HG03521 (cell line): ENCODE results near the gene IGF2BP1.
"Not testable (repeated sequence)": the region's sequence is repeated elsewhere in the genome, so short reads cannot be mapped to it uniquely, and the experiment has no call there.

ENCODE experiments used
- ATAC-seq: cut with Tn5 transposase; IDR thresholded peaks from one replicate; pipeline ENCODE4 v1.9.1; 2021; ENCODE audit warnings: mild to moderate bottlenecking, moderate library complexity; ENCODE audit not compliant: unreplicated experiment

IGF2BP1 gene

DNA sequence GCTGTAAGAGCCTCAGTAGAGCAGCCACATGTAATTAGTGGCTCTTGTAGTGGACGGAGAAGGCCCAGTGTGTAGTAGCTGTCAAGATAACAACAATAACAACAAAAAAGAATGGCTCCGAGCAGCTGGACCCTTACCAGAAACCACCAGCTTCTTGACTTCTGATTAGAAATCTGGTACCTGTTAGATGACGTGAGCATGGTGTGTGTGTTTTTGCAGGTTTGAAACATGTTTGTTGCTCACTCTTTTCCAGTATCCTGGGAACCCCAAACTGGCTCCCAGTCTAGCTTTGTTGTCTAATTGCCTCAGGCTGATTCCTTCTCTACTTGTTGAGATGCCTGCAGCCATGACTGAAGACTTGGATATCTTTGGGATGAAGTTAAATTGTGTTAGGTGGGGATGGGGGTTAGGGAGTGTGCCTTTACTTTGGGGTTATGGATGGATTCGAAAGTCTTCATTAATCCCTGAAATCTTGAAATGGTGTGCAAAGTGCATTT is 21.0 kb downstream of the IGF2BP1 start:
- no peak for ATAC-seq

DNA sequence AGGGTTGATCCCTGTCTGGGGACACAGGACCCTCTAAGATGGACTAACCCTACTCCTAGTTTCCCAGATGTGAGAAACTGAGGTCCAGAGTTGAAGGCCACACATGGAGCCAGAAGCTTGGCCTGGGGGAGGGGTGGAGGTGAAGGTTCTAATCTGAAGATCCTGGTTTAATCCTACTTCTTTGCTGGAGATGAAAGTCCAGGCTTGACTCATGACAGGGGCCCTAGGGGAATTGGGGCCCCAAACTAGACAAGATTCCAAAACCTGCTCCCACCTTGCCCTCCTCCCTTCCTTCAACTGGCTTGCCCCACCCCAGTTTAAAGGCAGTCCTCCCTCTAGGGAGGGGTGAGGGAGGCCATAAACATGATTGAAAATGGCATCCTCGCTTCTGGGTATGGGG is 21.6 kb downstream of the IGF2BP1 start:
- ATAC-seq, result no peak

- ATAC-seq, result no peak
Measured at GRCh38 chr17:49020609-49021008, 23.4 kb downstream of the IGF2BP1 start.

DNA sequence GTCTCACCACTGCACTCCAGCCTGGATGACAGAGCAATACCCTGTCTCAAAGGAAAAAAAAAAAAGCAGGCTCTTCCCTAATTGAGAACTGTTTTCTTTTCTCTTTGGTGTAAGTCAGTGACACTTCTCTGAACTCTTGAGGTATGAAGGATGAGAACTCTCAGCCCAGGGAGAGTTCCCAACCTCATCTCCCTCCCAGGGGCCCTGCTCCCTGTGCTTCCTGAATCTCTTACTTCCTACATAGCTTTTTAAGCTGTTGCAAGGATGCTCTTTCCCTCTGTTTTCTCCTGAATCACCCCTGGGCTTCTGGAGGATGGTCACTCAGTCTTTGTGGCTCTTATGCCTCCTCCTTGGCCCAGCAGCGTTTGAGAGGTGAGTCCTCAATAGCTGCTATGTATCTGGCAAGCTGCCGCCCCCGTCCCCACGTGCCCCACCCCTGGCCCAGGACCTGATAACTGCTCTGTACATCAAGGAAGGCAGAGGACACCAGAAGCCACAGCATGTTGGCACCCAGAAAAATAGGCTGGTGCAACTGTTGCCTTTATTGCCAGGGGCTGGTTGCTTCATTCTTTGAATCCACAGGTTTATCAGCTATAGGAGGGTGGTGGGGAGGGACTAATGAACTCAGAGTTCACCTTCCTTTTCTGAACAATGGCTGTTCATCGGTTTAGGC is 24.0 kb downstream of the IGF2BP1 start:
- no peak for ATAC-seq

DNA sequence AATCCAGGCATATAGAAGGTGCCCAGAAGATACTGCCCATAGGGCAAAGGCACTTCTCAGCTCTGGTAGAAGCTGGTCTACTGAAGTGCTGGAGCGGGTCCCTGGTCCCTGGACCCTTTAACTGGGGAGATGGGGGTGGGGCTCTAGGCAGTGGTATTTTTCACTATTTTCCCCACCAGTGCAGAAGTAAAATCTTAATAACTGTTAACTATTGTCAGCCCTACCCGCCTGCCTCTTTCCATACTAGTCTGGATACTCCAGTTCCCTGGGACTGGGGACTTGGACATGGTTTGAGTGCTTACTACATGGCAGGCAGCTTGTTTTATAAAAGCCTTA is 24.6 kb downstream of the IGF2BP1 start:
- ATAC-seq, result no peak

DNA sequence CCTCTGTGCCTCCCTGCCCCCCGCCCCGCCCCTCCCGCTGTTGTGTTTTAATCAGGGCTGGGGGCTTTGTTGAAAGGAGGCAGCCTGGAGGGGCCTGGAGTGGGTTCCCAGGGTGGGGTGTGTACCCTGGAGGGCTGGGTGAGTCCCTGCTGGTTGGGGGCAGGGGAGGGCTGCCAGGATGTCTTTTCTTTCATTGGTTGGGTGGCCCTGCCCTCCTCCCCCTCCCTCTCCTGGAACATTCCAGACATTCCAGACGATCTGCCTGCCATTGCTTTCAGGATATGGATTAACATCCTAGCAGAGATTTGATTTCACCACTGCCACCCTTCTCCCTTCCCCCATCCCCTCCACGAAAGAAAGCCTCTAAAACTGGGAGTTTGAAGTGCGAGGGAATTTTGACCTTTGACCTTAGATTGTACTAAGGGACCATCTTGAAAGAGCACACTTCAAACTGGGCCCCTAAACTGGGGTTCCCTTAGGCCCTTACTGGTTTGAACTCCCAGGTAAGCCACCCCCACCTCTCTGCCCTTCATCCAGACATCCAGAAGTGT is 25.3 kb downstream of the IGF2BP1 start:
- ATAC-seq, result no peak

DNA sequence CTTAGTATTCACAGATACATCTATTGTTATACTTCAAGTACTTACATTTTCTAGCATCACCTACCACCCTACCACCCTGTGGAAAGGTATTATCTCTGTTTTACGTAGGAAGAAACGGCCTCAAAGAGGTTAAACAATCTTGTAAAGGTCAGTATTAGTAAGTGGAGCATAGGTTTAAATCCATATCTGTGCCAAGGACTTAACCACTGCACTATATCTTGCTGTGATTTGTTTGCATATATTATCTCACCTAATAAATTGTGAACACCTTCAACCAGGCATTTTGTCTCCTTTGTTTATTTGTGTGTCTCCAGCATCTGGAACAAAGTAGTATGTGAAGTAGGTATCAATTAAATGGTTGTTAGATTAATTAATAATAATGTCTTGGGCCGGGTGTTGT is 27.3 kb downstream of the IGF2BP1 start:
- ATAC-seq, result no peak

GRCh38 chr17:49026447-49026846 is 29.3 kb downstream of the IGF2BP1 start:
- ATAC-seq, result not testable (repeated sequence)

- ATAC-seq, result no peak
Measured at GRCh38 chr17:49028271-49028670, 31.1 kb downstream of the IGF2BP1 start.

DNA sequence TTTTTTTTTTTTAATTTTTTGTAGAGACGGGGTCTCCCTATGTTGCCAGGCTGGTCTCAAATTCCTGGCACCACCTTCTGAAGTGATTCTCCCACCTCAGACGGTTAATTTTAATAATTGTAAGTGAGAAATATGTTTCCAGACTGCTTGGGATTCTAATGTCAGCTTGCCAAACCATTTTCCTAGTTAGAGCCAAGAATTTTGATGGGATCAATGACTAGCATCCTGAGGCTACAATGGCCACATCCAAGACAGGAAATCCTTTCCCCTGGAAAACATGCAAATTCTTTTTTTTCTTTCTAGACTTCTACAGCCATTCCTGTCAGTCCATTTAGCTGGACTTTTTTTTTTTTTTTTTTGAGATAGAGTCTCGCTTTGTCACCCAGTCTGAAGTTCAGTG is 32.6 kb downstream of the IGF2BP1 start:
- ATAC-seq, result no peak

GRCh38 chr17:49031965-49032928 is 35.1 kb downstream of the IGF2BP1 start:
- ATAC-seq, result no peak

DNA sequence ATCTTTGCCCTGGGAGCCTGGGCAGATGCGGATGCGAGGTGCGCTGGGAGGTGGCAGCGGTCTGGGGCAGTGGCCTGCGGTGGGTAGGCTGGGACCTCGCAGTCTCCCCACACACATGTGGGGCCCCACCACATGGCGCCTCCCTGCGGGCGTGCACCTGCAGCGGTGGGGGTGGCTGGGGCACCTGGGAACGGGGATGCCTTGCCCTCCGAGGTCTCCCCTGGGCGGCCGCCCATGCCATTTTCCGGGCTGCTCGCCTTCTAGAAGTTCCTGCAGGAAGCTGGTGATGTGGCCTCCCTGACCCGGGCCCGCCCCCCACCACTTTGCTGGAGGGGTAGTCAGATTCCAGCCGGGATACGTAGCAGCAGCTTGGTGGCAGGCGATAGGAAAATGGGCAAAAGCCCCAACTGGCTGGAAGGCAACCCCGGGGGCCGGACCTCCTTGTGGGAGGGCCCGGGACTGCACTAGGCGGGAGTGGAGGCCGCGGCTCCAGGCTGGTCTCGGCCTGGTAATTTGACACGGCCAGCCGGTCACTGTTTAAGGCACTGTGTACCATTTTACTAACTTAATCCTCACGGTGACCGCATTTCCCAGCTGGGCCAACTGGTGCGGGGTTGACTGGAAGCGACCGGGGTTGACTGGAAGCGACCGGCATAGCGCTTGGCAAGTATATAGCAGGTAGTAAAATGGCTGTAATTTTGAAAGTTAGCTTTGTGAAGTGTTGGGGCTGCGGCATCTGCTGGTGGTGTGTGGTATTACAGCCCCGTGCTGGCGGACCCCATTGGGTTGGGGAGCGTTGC is 38.5 kb downstream of the IGF2BP1 start:
- no peak for ATAC-seq

- ATAC-seq, result no peak
Measured at GRCh38 chr17:49036270-49036626, 39.1 kb downstream of the IGF2BP1 start.

- no peak for ATAC-seq
Measured at GRCh38 chr17:49038138-49038537, 41.0 kb downstream of the IGF2BP1 start.

DNA sequence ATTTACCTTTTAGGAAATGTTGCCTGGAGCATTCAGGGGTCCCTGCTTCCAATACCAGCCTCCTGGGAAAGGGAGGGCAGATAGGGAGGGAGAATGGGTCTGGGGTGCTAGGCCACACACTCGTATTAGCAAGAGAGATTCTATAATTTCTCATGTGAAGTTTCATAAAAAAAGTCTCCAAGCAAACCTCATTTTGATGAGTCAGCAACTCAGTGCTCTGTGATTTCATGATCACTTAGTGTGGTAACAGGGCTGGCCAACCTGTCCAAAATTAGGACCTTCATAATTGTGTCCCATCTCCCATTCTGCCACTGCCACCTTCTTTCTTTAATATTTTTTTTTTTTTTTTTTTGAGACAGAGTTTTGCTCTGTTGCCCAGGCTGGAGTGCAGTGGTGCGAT is 41.4 kb downstream of the IGF2BP1 start:
- no peak for ATAC-seq

DNA sequence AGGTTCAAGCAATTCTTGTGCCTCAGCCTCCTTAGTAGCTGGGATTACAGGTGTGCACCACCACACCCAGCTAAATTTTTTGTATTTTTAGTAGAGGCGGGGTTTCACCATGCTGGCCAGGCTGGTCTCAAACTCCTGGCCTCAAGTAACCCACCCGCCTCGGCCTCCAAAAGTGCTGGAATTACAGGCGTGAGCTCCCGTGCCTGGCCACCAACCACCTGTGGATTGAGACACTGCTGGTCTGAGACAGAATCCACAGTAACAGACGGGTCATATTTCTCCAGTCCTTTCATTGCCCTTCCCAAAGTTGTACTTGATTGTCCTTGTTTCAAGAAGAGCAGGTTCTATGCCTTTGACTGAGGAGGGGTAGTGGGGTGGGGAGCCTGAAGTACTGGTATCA is 42.3 kb downstream of the IGF2BP1 start:
- not testable (repeated sequence) for ATAC-seq

- ATAC-seq, result no peak
Measured at GRCh38 chr17:49041527-49041926, 44.3 kb downstream of the IGF2BP1 start.

GRCh38 chr17:49045376-49045775 is 48.2 kb downstream of the IGF2BP1 start:
- ATAC-seq, result no peak

GRCh38 chr17:49046912-49047311 is 49.7 kb downstream of the IGF2BP1 start:
- no peak for ATAC-seq

GRCh38 chr17:49049265-49049664 is 52.1 kb downstream of the IGF2BP1 start:
- no peak for ATAC-seq

DNA sequence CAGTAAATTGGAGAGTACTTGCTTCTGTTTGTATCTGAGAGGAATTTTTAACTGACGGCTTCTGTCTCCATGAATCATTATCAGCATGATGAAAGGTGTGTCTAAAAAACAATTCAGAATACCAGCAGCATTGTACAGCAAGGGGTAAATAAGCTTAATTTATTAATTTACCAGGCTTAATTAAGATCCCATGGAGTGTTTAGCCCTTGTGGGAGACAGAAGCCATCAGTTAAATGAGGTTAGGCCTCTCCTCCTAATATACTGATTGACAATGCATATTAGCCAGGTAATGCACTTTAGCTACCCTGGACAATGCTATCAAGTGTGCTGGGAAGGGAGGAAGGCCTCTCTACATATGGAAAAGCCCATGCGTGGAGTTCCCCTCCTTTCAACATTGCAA is 53.4 kb downstream of the IGF2BP1 start:
- ATAC-seq, result no peak
